ENCODE results near the gene HPSE2. TPM values are rescaled to one million over a fixed set of nuclear protein-coding genes. Genes with fewer than 3 reads are reported as not detected.

Gene HPSE2
- total and polyA plus RNA-seq, 2 donors (not counting 1 experiment from before 2014, with no cell fraction given), result not detected

DNA sequence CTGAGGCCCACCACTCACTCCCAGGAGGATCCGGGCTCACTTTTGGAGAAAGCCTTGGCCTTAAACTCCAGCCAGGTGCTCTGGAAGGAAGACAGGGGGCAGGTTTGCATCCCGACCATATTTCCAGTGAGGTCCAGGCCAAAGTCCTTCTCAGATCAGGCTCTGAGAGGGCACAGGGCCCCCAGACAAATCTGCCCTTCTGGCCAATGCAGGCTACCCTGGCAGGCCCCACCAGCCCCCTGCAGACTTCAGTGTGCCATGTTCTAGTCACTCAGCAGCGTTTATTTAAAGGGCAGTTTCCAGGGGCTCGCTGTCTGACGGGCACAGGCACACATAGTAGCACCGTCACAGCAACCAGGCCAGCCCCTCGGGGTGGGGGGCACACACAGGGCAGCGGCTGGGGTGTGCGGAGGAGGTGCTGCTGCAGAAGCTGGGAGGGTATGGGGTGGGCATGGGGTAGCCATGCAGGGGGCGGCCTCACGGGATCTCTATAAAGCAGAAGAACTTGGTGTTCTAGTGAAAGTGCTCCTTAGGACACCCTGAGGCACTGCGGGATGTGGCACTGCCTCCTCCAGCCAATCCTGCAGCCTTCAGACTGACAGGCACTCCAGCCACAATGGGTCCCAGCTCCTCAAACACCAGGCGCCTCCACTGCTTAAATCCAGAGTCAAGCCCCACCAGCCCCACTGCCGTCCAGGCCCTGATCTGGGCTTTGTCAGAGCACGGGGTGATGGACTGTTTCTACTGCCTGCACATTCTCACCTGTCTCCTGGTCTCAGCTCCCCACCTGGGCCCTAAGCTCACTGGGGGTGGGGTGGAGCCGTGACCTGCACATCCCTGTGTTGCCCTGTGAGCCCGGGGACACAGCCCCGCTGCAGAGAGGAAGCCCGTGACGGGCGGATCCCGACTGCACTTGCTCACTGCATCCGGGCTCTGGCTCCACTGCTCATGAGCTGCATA, 811.1 kb downstream of the HPSE2 start:
- no peaks in the 10 kb centered on the region for H3K9me3 Mint-ChIP-seq (ENCODE audit: insufficient read depth)
- POLR2A ChIA-PET, result no interaction called here
- Histone ChIP-seq H3K9ac (ENCODE audit: low read length) (no peak overlapping the region), H3K27ac (ENCODE audit: low read length in 2 of 2) (no peak overlapping the region), H3K79me2 (ENCODE audit: control insufficient read depth, insufficient read depth, low read length) (no peaks in the 10 kb centered on the region), H4K20me1 (ENCODE audit: control insufficient read depth, insufficient read depth, low read length, poor library complexity, severe bottlenecking) (no peaks in the 10 kb centered on the region), H3K4me3 (ENCODE audit: control extremely low read depth in 1 of 5, extremely low read depth in 1 of 5, insufficient read depth in 1 of 5, low read depth in 2 of 5, low read length in 4 of 5) (no peak overlapping the region), H3K9me3 (ENCODE audit: control extremely low read depth in 1 of 3, control insufficient read depth in 2 of 3, insufficient read depth in 1 of 3, low read length in 2 of 3) (no peaks in the 10 kb centered on the region), H3K4me1 (ENCODE audit: control insufficient read depth in 2 of 2, insufficient read depth in 2 of 2, low read length in 2 of 2) (no peaks in the 10 kb centered on the region), H3K36me3 (replicated peaks in 1 of 2; ENCODE audit: control extremely low read depth in 1 of 2, control insufficient read depth in 1 of 2, extremely low read depth in 1 of 2, insufficient read depth in 2 of 2, low read length in 1 of 2) (peaks cover 0 to 65% of the 10 kb centered on the region in 2 experiments), H3K27me3 (replicated peaks in 1 of 4; ENCODE audit: control extremely low read depth in 1 of 4, control insufficient read depth in 3 of 4, insufficient read depth in 4 of 4, low read length in 3 of 4) (no peaks in the 10 kb centered on the region), H3K4me2 (replicated peaks; ENCODE audit: low read depth, low read length, poor library complexity, severe bottlenecking) (no peak overlapping the region), H2AFZ (ENCODE audit: insufficient read depth, low read depth, low read length, poor library complexity, severe bottlenecking) (no peak overlapping the region)
- no peak for DNase-seq
- H3K27ac Mint-ChIP-seq, result no peak overlapping the region
- no peak overlapping the region for H3K4me3 Mint-ChIP-seq
- WGBS (ENCODE audit: insufficient coverage), result 98% methylated on average over 17 of the region's 23 CpGs
- TF ChIP-seq EZH2 (IDR thresholded peaks at IDR 0.05; ENCODE audit: borderline replicate concordance, insufficient read depth, low read depth, low read length, poor library complexity, severe bottlenecking), result no peak
- no peak for TF ChIP-seq CTCF (IDR thresholded peaks at IDR 0.05)
- intact Hi-C loops (cut with micrococcal nuclease), result no loop called here
- peaks cover 2% of the 10 kb centered on the region for H3K4me1 Mint-ChIP-seq
- no peak for ATAC-seq (ENCODE audit: low read depth)
- no peaks in the 10 kb centered on the region for H3K27me3 Mint-ChIP-seq
- CTCF ChIA-PET, result interaction anchor here (0.6 to 5.0 kb wide), 9 partner anchors 9 to 822 kb away, joined by 3 to 20 read pairs (median 4); no protein-coding TSS in a partner anchor

GRCh38 chr10:98423691-98424120, 811.9 kb downstream of the HPSE2 start:
- no peaks in the 10 kb centered on the region for H3K9me3 Mint-ChIP-seq (ENCODE audit: insufficient read depth)
- Histone ChIP-seq H3K27me3 (replicated peaks in 1 of 4; ENCODE audit: control extremely low read depth in 1 of 4, control insufficient read depth in 3 of 4, insufficient read depth in 4 of 4, low read length in 3 of 4) (no peaks in the 10 kb centered on the region), H3K27ac (ENCODE audit: low read length in 2 of 2) (no peak overlapping the region), H2AFZ (ENCODE audit: insufficient read depth, low read depth, low read length, poor library complexity, severe bottlenecking) (no peak overlapping the region), H3K36me3 (replicated peaks in 1 of 2; ENCODE audit: control extremely low read depth in 1 of 2, control insufficient read depth in 1 of 2, extremely low read depth in 1 of 2, insufficient read depth in 2 of 2, low read length in 1 of 2) (peaks cover 0 to 69% of the 10 kb centered on the region in 2 experiments), H3K9ac (ENCODE audit: low read length) (no peak overlapping the region), H3K79me2 (ENCODE audit: control insufficient read depth, insufficient read depth, low read length) (no peaks in the 10 kb centered on the region), H4K20me1 (ENCODE audit: control insufficient read depth, insufficient read depth, low read length, poor library complexity, severe bottlenecking) (no peaks in the 10 kb centered on the region), H3K9me3 (ENCODE audit: control extremely low read depth in 1 of 3, control insufficient read depth in 2 of 3, insufficient read depth in 1 of 3, low read length in 2 of 3) (no peaks in the 10 kb centered on the region), H3K4me1 (ENCODE audit: control insufficient read depth in 2 of 2, insufficient read depth in 2 of 2, low read length in 2 of 2) (no peaks in the 10 kb centered on the region), H3K4me2 (replicated peaks; ENCODE audit: low read depth, low read length, poor library complexity, severe bottlenecking) (no peak overlapping the region), H3K4me3 (ENCODE audit: control extremely low read depth in 1 of 5, extremely low read depth in 1 of 5, insufficient read depth in 1 of 5, low read depth in 2 of 5, low read length in 4 of 5) (no peak overlapping the region)
- 92% methylated on average over 9 of the region's 9 CpGs for WGBS (ENCODE audit: insufficient coverage)
- H3K4me3 Mint-ChIP-seq, result no peak overlapping the region
- TF ChIP-seq EZH2 (IDR thresholded peaks at IDR 0.05; ENCODE audit: borderline replicate concordance, insufficient read depth, low read depth, low read length, poor library complexity, severe bottlenecking) (no peak), CTCF (IDR thresholded peaks at IDR 0.05) (no peak)
- no peak for DNase-seq
- H3K27me3 Mint-ChIP-seq, result no peaks in the 10 kb centered on the region
- no peak overlapping the region for H3K27ac Mint-ChIP-seq
- intact Hi-C loops (cut with micrococcal nuclease), result no loop called here
- H3K4me1 Mint-ChIP-seq, result peaks cover 2% of the 10 kb centered on the region
- CTCF ChIA-PET, result no interaction called here
- POLR2A ChIA-PET, result no interaction called here
- no peak for ATAC-seq (ENCODE audit: low read depth)
